Psoas muscle (tissue), 8 donors: Measurements from ENCODE around the gene VAV3. TPM values are rescaled to one million over a fixed set of nuclear protein-coding genes. Genes with fewer than 3 reads are reported as not detected.

ENCODE experiments used
- ATAC-seq, 4 donors: fragments of 200-7000 bp; cut with Tn5 transposase; one replicate each; pipeline ENCODE4 v1.9.1; 2020; ENCODE audit warnings: moderate library complexity in 3 of 4, mild to moderate bottlenecking in 2 of 4
- DNase-seq, 2 donors: peaks; one replicate each; pipeline ENCODE4 v3.0.0-alpha.2; 2020
- H3K27ac ChIP-seq: fragments of 200-600 bp; one replicate; pipeline ENCODE4 v1.8.0; 2022
- H3K27me3 ChIP-seq, 3 donors: fragments of 200-600 bp in 1 of 3; one replicate each; pipeline versions ENCODE4 v1.6.1 to v1.8.0; 2013 to 2022; ENCODE audit warnings: low read length in 2 of 3, mild to moderate bottlenecking in 2 of 3, moderate library complexity in 1 of 3; ENCODE audit not compliant: insufficient read depth in 3 of 3
- H3K36me3 ChIP-seq, 2 donors: fragments of 200-600 bp in 1 of 2; one replicate each; pipeline versions ENCODE4 v1.6.1 to v1.8.0; 2013 to 2022; ENCODE audit warnings: low read depth in 1 of 2, mild to moderate bottlenecking in 1 of 2, moderate library complexity in 1 of 2; ENCODE audit not compliant: insufficient read depth in 1 of 2
- H3K4me1 ChIP-seq: fragments of 200-600 bp; one replicate; pipeline ENCODE4 v1.8.0; 2022
- H3K4me3 ChIP-seq: fragments of 200-600 bp; one replicate; pipeline ENCODE4 v1.8.0; 2022; ENCODE audit warnings: mild to moderate bottlenecking
- H3K9me3 ChIP-seq: fragments of 200-600 bp; one replicate; pipeline ENCODE4 v1.8.0; 2022
- CTCF ChIP-seq: fragments of 200-600 bp; IDR thresholded peaks from one replicate; pipeline ENCODE4 v1.8.0; 2022; ENCODE audit warnings: antibody characterized with exemption
- WGBS, 3 donors: extraction: QIAGEN DNeasy Blood & Tissue Kit; methylation state at CpG; one replicate each; pipeline versions ENCODE4 v1.1.6 to v1.1.7; 2013; 5-methylcytosine and 5-hydroxymethylcytosine counted together
- intact Hi-C, 2 donors: fragments of 100-400 bp; cut with DNase I; formaldehyde crosslinking; loops; one replicate each; pipeline versions ENCODE4 v1.11.0 to v1.14.2; 2022
- polyA plus RNA-seq, 3 donors: library from polyadenylated mRNA; stranded (reverse); fragments of 200-250 nt; gene quantifications; one replicate each; pipeline ENCODE4 v1.2.3, GENCODE V29; 2013
- total RNA-seq, 4 donors: library from RNA; stranded (reverse); fragmentation: NEBNext Ultra II Directional in 2 of 4; extraction: Animal tissue kit (Norgen Biotek cat#: 25700) in 2 of 4; gene quantifications; one replicate each; pipeline versions ENCODE4 v1.2.1 to v1.2.4, GENCODE V29; 2021 to 2023
- donor health status: healthy with polysubstance abuse.
- donor health status: DM: no; HTN: no; CAD: no; lungs with moderate emphysema.
- donor health status: Bipolar disorder and iron deficiency.
- donor health status: healthy.
- donor health status: DM: yes; HTN: yes; CAD: no.
- donor health status: DM: no; HTN: no; CAD: no.
- donor health status: DM: no; HTN: no; CAD: no.
- donor health status: DM: yes; HTN: yes; CAD: no.

VAV3 gene
- total and polyA plus RNA-seq, 7 donors = 0.28 to 1.7 (median 0.72) TPM

GRCh38 chr1:107541412-107541811, 423.6 kb downstream of the VAV3 start:
- no peak for ATAC-seq

GRCh38 chr1:107538502-107538901, 426.5 kb downstream of the VAV3 start:
- no peak for TF ChIP-seq CTCF
- Histone ChIP-seq H3K4me3 (no peak overlapping the region), H3K27ac (no peak overlapping the region), H3K4me1 (no peaks in the 10 kb centered on the region), H3K9me3 (no peaks in the 10 kb centered on the region), H3K36me3 (no peaks in the 10 kb centered on the region), H3K27me3 (peaks cover 0 to 3% (median 0%) of the 10 kb centered on the region in 3 donors)
- no peak for DNase-seq
- no peak for ATAC-seq
- intact Hi-C loops = no loop called here
- WGBS, 3 donors = 68 to 71% (median 71%) methylated on average over 5 of the region's 5 CpGs

More at GRCh38 chr1:107541412-107541811, 423.6 kb downstream of the VAV3 start:
- H3K27ac ChIP-seq = no peak overlapping the region
- H3K27me3 ChIP-seq = no peaks in the 10 kb centered on the region
- H3K36me3 ChIP-seq = no peaks in the 10 kb centered on the region
- no peak overlapping the region for H3K4me3 ChIP-seq
- TF ChIP-seq CTCF = no peak
- WGBS, 3 donors = 62 to 81% (median 76%) methylated on average over 2 of the region's 2 CpGs
- no peaks in the 10 kb centered on the region for H3K9me3 ChIP-seq
- H3K4me1 ChIP-seq = no peaks in the 10 kb centered on the region
- intact Hi-C loops = no loop called here
- no peak for DNase-seq

DNA sequence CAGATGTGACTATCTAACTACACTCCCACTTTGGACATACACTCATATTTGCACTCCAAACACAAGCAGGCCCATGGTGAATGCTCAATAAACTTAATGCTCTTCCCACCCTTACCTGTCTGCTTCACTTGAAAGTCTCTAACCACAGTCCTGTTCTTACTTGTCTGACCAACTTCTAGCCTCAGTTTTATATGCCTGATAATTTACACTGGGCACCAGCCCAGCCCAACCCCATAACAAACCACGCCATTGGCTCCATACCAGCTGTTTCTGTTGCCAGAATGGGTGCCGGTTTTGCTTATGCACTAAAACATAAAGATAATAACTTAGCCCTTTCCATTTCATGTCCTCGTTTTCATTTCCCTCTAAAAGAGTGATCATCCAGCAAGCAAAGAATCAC, 428.7 kb downstream of the VAV3 start:
- DNase-seq (no peak), ATAC-seq (no peak)
- 37 to 45% (median 41%) methylated on average over 3 of the region's 3 CpGs for WGBS, 3 donors
- Histone ChIP-seq H3K4me3 (no peak overlapping the region), H3K4me1 (no peaks in the 10 kb centered on the region), H3K27me3 (peaks cover 0 to 3% (median 0%) of the 10 kb centered on the region in 3 donors), H3K27ac (no peak overlapping the region), H3K36me3 (no peaks in the 10 kb centered on the region), H3K9me3 (no peaks in the 10 kb centered on the region)
- intact Hi-C loops = no loop called here
- no peak for TF ChIP-seq CTCF

DNA sequence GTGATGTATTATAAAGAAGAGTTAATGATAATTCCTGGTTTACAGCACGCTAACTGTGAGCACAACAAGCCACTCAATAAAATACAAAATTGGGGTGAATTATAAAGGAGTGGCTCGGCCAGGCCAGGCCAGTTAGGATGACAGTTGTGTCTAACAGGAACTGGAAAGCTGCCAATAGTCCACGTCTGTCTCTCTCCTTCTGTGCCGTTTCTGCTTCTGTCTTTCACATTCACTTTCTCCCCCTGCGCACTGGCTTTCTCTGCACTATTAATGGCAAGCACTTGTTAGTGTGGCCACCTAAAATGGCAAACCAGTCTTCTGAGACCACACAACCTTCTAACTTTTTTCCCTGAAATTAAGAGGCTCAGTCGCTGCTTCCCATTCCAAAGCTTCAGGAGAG, 429.9 kb downstream of the VAV3 start:
- no peak overlapping the region for H3K27ac ChIP-seq
- WGBS, 3 donors = 42 to 46% (median 42%) methylated on average over 6 of the region's 6 CpGs
- TF ChIP-seq CTCF = no peak
- intact Hi-C loops = no loop called here
- no peak overlapping the region for H3K4me3 ChIP-seq
- H3K4me1 ChIP-seq = no peaks in the 10 kb centered on the region
- ATAC-seq (no peak), DNase-seq (no peak)
- no peaks in the 10 kb centered on the region for H3K9me3 ChIP-seq
- H3K36me3 ChIP-seq = no peaks in the 10 kb centered on the region
- H3K27me3 ChIP-seq = peaks cover 0 to 3% (median 0%) of the 10 kb centered on the region in 3 donors

- Histone ChIP-seq H3K27ac (no peak overlapping the region), H3K4me1 (no peaks in the 10 kb centered on the region), H3K36me3 (no peaks in the 10 kb centered on the region), H3K4me3 (no peak overlapping the region), H3K9me3 (no peaks in the 10 kb centered on the region), H3K27me3 (peaks cover 0 to 3% (median 0%) of the 10 kb centered on the region in 3 donors)
- TF ChIP-seq CTCF = no peak
- intact Hi-C loops = no loop called here
- ATAC-seq (no peak), DNase-seq (no peak)
- 89 to 94% (median 90%) methylated on average over 1 of the region's 1 CpG for WGBS, 3 donors
Measured at GRCh38 chr1:107534632-107535031, 430.3 kb downstream of the VAV3 start.
